Midbrain (tissue), 1 donor: ENCODE measurements around the gene PRRG1.
"Not testable (repeated sequence)": the region's sequence is repeated elsewhere in the genome, so short reads cannot be mapped to it uniquely, and the experiment has no call there.

Source experiments
- DNase-seq: peaks from one replicate; lab custom pipeline; 2025; lab: John Stamatoyannopoulos, UW

PRRG1 gene

DNA sequence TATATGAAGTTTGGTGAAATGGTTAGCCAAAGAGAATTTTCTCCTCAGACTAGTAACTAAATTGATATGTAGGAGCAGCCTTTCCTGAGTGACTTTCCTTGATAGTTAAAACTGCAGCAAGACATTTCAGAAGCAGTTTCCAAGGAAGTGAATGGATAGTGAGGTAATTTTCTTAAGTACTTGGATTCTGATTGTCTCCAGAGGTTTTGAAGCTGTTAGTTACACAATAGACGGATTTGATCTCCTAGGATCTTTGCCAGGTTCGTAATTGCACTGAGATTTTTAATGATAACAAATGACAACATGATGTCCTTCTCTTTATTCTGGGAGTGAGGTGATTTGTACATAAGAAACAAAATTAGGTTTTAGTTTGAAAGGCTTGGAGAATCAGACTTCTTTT, 29.2 kb downstream of the PRRG1 start:
- DNase-seq: no peak

DNA sequence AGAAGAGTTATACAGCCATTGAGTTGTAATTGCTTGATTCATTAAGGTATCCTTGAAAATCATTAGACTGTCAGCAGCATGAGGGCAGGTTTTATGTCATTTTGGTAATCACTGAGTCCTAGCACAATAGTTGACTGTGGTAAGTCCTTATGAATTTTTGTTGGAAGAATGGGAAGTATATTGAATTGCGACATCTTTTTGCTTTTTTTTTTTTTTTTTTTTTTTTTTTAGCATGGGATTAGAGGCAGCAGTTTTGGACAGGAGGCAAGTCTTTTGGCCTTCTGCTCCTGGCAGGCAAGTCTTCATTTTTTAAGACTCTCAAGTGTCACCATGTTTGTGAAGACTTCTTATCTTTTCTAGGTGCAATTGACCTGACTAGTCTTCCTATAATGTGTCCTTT, 29.7 kb downstream of the PRRG1 start:
- no peak for DNase-seq

DNA sequence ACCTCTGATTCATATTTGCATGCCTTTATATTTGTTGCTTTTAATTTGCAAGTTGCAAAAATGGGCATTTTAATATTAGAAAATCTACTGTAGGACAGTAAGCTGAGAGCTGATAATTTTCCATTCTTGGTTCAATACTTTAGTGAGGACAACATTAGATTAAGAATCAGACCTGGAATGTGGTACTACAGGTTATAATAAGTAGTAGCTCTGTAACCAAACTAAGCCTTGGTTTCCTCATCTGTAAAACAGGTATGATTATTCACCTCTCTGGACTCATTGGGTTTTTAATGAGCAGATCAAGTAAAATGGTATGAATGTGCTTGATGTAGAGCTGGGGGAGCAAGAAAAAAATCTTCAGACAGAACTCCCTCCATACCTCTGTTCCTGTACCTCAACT, 31.1 kb downstream of the PRRG1 start:
- no peak for DNase-seq

DNA sequence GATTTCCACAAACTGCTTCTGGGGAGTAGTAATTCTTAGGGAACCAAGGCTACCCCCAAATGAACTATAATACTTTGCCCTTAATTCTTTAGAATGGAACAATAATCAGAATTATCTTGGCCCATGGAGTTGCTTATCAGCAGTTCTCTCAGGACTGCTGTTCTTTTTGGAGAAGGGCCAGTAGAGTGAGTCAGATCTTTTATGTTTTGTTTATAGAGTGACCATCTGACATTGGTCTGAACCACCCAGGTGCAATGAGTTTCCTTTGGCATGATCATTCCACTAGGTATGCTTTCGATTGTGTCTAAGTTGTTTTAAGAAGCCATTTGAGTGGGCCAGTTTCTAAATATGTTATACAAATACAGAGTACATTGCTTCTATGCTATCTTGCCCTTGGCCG, 31.8 kb downstream of the PRRG1 start:
- no peak for DNase-seq

DNA sequence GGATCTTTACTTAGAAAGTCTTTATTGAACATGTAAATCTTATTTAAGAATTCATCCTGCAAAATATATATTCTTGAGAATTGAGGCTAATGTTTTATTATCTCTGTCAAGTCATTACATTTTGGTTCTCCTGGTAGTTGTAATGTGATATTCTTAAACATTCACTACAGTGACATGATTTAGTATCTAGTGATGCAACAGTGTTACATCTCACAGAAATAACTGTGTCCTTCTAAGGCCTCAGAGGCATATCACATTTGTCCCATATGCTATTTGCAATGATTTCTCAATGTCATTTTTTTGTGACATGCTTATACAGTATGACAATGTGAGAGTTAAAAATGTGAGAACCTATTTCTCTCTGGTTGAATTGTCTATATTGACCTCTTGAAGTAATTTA, 34.1 kb downstream of the PRRG1 start:
- no peak for DNase-seq

DNA sequence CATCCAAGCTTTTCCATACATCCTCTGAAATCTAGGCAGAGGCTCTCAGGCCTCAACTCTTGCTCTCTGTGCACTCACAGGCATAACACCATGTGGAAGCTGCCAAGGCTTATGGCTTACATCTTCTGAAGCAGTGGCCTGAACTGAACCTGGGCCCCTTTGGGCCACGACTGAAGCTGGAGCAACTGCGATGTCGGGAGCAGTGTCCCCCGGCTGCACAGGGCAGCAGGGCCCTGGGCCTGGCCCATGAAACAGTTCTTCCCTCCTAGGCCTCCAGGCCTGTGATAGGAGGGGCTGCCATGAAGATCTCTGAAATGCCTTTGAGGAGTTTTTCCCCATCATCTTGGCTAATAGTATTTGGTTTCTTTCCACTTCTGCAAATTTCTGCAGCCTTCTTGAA, 39.2 kb downstream of the PRRG1 start:
- no peak for DNase-seq

DNA sequence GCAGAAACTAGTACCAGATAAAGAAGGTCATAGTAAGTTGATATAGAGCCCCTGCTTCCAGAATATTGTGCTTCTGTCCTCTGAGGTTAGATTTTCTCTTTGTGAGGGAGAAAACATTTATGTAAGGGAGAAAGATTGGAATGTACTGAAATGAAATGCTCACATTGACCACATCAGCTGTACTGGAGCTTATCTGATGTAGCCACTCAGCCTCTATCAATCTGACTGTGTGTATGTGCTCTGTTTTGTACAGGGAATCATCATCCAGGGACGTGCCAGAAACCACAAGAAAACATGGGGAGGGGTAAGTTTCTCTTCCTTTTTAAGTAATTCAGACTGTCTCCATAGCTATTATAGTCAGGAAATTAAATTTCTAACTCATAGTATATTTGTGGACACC, 56.8 kb downstream of the PRRG1 start:
- DNase-seq: no peak

DNA sequence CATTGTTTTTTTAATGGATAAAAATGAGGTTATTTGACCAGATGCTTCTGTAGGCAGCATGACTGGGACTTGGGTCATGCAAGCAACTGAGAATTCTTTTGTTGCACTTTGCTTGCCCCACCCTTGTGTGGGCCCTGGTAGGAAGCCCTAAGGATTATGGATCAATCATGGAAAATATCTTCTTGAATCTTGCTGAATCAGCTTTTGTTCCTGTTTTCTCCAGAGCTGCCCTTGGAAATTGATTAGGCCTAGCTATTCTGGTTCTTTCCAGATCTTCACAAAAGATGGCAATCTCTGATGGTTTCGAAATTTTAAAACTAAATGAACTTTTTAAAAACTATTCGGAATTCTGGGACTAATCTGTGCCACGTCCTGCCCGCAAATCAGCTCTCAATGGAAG, 58.6 kb downstream of the PRRG1 start:
- no peak for DNase-seq

DNA sequence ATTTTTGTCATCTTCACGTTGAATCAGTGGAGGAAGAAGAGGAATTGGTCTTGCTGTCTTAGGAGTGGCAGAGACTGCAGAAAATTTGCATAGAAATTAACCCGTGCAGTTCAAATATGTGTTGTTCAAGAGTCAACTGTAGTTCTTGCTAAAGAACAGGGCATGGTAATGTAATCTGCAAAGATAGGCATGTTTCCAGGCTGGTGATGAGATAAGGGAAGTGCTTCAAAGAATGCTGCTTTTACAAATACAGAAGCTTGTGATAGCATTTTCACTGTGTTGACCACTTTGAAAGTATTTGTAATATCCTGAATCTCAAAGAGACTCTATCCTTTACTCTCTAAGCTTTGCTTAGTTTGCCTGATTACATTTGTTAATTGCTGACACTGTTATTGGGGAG, 60.1 kb downstream of the PRRG1 start:
- DNase-seq: no peak

DNA sequence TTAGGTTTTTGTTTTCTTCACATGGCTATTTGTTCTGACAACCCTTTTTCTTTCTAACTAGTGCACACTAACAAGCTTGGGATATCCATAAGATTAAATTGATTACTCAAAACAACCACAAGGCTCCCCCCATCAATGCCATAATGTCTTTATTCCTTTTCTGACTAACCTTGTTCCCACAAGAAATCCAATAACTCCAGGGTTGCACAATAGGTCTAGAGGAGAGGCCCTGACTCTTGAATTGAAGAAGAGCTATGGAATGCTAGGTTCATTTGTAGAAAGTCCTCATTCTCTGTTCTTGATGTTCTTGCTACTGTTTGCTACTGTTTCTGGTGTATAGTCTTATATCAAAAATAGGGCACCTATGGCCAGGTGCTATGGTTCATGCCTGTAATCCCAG, 71.0 kb downstream of the PRRG1 start:
- DNase-seq: no peak

DNA sequence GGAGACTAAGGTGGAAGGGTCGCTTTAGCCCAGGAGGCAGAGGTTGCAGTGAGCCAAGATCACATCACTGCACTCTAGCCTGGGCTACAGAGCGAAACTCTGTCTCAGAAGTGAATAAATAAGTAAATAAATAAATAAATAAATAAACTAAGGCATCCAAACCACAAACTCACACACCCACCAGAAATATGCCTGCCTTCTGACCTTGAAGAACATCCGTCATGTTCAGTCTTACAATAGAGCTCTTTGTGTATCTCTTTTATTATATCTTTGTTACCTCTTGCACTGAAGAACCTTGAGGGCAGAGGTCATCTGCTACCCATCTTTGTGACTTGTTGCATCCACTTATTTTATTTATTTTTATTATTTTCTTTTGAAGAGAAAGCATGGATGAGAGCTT, 71.6 kb downstream of the PRRG1 start:
- DNase-seq: no peak

DNA sequence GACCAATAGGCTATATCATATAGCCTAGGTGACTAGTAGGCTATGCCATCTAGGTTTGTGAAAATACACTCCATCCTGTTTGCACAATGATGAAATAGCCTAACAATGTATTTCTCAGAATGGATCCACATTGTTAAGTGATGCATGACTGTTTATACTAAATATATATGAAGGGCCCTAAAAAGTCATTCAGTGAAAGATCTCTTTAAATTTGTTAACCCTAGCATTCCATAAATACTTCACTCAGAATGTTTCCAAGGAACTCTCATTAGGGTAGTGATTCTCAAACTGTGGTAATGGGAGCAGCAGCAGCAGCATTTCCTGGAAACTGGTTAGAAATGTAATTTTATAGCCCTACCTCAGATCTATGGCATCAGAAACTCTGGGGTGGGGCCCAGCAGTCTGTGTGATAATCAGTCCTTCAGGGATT, 74.9 kb downstream of the PRRG1 start:
- no peak for DNase-seq

DNA sequence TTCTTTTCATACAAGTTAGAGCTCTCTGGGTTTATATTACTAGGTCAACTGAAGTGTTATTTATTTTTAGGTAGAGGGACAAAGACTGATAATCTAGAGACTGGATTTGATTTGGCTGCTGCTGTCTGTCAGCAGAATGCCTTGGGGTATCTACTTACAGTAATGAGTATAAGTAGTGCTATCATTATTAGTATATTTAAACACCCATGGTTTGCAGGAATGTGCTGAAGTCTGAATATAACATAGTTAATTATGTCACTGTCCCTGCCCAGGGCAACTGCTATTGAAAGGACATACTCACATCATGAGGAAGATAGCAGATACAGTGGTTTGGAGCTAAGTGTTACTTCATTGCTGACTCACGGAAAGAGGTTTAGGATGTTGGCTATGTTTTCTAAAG, 76.2 kb downstream of the PRRG1 start:
- DNase-seq: no peak

DNA sequence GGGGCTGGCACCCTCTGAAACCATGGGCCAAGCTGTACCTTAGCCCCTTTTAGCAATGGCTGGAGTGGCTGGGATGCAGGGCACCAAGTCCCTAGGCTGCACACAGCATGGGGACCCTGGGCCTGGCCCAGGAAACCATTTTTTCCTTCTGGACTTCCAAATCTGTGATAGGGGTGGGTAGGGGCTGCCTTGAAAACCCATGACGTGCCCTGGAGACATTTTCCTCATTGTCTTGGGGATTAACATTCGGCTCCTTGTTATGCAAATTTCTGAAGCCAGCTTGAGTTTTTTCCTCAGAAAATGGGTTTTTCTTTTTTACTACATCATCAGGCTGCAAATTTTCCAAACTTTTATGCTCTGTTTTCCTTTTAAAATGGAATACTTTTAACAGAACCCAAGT, 79.8 kb downstream of the PRRG1 start:
- not testable (repeated sequence) for DNase-seq

DNA sequence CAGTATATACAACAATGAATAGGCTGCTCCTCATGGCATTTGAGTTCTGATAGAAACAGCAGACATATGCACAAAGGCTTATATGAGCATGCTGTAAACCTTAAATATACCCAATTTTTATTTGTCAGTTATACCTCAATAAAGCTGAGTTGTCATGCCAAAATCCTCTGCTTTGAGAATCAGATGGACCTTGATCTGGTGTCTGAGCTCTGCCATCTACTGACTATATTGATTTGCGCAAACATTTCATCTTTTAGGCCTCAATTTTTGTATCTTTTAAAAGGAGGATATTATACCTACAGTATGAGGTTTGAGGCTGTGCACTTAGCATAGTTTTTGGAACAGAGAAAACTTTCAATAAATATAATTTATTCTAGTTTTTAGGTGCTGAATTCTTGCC, 85.2 kb downstream of the PRRG1 start:
- no peak for DNase-seq

DNA sequence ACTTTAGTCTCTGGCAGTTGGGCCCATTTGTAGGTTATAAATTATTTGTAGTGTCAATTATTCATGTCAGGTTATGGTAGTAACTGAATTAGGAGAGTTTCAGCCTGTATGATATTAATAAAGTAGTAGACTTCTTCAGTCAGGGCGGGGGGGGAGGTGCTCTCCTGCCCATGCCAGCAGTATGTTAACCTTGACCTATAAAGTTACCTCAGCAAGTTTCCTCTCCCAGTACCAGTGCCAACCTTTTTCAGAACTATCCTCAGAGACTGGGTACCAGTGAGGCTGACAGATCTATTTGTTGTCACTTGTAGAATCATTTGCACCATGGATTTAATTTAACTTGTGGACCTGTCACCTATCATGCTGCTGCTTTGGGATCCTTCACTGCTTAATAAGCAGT, 88.0 kb downstream of the PRRG1 start:
- no peak for DNase-seq

DNA sequence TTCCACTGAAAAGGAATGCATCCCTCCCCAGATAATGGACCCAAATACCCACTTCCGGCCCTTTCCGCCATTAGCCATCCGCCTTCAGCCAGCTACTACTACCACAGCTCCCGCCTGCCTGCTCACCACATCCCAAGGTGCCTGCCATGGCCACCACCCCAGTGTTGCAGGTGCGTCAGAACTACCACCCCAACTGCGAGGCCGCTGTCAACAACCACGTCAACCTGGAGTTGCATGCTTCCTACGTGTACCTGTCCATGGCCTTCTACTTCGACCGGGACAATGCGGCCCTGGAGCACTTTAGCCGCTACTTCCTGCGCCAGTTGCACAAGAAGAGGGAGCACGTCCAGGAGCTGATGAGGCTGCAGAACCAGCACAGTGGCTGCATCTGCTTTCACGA, 92.2 kb downstream of the PRRG1 start:
- no peak for DNase-seq

DNA sequence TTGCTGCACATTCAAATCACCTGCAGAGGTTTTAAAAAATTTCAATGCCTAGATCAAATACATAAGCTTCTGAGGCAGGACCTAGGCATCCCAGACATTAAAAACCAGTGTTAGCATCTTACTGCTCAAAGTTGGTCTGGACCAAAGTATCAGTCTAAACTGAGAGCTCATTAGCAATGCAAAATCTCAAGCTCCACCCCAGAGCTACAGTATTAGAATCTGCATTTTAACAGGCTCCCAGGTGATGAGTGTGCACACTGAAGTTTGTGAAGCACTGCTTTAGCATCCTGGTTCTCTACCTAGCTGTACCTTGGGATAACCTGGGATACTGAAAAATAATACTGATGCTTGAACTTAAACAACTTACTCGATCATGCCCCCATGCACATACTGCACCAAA, 96.0 kb downstream of the PRRG1 start:
- no peak for DNase-seq

DNA sequence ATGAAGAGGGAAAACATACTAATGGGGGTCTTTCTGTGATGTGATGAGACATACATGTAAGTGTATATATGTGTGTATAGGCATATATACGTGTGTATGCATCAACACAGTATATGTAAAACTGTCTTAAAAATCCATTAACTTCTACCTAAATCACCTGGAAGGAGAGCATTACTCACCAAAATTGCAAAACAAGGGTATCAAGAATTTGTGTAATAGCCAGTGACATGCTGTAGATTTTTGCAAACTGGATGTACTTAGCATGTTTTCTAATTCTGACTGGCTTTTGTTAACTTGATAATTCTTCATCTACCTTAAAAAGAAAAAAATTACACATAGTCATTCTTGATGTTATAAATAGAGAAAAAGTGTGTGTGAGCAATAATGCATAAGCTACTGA, 104.7 kb downstream of the PRRG1 start:
- DNase-seq: no peak

DNA sequence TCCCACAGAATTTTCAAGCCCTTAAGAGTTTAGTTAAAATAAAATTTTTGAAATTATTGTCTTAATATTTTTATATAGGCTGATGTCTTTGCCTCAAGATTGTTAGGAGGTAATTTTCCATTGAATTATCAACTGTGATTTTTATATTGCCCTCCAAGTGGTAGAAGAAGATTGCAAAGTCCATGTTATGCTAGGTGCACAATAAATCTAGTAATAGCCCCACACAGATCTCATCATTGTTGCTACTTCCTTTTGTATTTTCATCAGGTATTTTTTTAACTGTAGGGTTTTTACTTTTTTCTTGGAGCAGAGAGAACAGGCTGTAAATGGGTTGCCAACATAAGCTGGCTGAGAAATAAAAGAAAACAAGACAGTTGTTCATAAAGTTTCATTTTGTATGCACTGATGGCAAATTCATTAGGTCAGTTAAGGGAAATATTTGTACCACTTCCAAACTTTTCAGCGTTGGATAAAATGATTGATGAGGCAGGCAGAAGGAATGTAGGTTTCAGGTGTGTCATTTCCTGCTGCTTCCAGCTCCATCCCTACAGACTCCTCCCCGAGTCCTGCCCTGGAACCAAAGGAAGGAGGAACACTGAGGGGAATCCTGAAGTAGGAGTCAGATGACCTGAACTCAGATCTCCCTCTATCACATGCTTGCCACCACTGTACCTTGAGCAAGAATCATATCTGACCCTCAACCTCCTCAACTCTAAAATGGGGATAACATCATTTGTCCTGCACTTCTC, 105.5 kb downstream of the PRRG1 start:
- DNase-seq: no peak

DNA sequence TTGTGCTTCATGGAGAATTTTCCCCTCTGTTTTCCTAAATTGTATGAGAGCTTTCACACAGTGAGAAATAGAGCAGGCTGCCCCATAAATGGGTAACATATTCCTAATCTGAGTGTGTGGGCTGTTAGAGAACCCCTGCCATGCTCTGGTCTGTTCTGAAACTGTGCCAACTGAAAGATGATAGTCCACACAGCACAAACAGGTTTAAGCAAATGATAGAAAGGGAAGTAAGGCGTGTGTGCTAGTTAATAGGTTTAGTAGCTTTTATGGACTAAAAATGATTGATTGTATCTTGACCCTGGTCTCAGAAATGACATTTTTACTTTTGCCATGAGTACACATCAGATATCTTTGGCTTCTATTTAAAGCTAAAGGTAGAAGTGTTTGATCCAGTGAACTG, 106.2 kb downstream of the PRRG1 start:
- no peak for DNase-seq

DNA sequence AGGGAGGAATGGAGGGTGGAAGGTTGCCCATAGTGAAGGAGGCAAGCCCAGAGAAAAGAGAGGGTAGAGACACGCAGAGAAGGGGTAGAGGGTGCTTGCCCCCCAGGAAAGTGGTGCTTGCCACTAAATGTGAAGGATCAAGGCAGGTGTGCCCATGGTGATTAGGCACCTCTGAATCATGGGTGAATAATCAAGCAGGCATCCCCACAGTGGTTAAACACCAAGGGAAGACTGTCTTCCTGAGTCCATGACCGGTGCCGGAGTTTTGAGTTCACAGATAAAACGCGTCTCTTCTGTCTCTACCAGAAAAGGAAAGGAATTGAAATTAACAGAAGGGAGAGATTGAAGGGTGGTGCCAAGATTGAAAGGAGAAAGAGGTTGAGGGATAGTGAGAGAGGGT, 111.1 kb downstream of the PRRG1 start:
- DNase-seq: not testable (repeated sequence)

DNA sequence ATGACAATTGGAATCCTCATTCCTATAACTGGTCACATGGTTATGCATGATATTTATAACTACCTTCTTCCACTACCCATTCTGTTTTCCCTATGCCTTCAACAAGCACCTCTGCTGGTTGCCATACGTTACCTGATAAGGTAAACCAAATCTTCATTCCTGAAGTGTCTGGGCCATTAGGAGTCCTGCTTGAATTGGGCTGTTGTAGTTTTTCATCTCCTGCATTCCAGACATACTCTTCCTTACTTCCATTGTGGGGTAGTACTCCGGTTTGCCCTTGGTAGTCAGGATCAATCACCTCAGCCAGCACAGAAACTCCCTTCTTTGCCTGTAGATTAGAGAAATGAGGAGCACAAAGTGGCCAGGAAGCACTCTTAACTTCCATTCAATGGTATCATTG, 113.2 kb downstream of the PRRG1 start:
- no peak for DNase-seq

DNA sequence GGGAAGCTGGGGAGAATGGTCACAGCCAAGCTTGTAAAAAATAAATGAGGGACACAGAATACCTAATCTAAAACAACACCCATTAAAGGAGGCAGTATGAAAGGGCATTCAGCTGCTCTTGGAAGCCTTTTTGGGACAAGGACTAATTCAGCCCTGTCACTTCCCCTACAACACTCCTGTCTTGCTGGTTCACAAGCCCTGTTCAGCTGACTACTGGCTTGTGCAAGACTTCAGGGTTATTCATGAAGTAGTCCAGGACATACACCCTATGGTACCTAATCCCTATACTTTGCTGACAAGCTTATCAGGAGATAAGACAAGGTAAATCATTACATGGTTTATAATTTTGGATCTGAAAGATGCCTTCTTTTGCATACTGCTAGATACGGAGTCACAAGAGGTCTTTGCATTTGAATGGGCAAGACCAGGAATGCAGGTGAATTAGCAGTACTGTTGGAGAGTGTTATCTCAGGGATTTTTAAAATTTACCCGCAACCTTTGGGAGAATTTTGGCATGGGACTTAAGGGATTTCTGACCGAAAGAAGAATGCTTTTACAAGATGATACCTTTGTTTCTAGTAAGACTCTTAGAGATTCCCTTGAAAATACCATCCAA, 119.1 kb downstream of the PRRG1 start:
- no peak for DNase-seq
